NCI-H2029 treated with DMSO at 0.1 percent for 48 hours (cell line): ENCODE data around the gene EPB42.
"Not testable (repeated sequence)": the region's sequence is repeated elsewhere in the genome, so short reads cannot be mapped to it uniquely, and the experiment has no call there.

Source experiments
- DNase-seq: peaks from one replicate; lab custom pipeline; 2025; lab: John Stamatoyannopoulos, UW

The EPB42 gene

DNA sequence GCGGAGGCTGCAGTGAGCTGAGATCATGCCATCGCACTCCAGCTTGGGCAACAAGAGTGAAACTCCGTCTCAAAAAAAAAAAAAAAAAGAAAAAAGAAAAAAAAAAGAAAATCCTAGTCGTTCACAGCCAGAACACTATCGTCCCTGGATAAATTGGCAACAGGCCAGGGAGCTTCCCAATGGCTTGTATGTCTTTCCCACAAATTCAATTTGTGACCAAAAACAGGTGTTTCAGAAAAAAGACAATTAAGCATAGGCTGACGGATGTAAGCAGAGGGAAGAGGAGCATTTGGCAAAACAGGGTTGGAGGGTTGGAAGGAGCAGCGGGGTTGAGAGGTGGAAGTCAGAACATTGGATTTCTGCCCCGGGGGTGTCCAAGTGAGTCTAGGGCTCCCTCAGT, 8.5 kb downstream of the EPB42 start:
- DNase-seq = no peak

DNA sequence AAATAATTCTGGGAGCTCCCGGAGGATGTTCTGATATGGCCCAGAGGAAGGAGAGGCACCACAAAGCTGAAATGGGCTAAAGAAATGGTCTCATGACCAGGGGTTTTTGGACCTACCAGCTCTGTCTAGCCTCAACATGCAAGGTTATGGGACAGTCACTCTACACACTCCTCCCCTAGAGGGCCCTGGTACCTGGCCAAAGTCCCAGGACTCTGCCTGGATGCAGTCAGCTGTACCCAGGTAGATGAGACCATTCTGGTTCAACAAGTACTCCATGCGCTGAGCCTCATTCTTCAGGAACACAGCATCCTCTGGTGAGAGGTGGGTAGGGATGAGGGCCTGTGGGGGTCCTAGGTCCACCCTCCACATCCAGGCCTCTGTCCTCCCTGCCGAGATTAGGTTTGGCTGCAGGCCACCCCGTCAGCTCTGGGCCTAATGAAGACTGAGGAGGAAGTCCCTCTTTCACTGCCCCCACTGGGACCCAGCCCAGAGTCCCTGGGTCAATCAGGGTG, 9.5 kb downstream of the EPB42 start:
- DNase-seq = no peak

DNA sequence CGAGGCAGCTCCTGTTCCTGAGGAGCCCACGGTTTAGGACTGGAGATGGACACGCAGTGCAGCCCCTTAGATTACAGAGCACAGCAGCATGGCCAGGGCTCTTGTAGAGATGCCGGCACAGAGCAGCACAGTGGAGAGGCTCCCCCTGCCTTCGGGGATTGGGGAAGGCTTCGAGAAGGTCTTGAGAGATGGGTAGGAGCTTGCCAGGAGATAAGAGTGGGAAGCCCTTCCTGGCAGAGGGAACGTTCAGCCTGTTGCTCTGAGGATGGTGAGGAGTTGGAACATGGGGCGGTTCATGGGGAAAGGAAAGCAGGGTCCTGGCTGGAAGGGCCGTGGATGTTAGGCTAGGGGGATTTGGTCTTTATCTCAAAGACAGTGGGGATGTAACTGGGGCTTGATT, 10.0 kb downstream of the EPB42 start:
- DNase-seq = no peak

DNA sequence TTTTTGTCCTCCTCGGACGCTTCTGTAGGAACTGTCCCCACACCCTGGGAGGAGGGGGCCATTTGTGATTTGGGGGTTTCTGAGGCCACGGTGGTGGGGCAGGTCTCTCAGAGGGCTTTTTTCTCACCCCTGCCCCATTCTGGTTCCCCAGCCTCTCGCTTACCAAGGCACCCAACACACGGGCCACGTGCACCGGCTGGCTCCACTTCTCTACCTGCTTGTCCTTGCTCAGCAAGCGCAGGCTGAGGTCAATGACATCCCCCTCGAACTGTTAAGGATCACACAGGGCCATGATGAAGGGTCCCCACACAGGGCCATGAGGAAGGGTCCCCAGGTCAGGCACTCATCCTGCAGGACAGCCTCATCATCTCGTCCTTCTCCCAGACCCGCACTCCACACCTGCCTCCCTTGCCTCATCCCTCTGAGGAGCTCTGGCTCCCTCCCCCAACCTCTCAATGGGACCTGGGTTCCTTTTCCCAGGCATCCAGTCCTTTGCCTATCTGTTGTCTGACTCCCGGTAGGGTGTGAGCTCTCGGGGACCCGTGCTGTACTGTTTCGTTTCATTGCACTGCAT, 10.6 kb downstream of the EPB42 start:
- DNase-seq = no peak

DNA sequence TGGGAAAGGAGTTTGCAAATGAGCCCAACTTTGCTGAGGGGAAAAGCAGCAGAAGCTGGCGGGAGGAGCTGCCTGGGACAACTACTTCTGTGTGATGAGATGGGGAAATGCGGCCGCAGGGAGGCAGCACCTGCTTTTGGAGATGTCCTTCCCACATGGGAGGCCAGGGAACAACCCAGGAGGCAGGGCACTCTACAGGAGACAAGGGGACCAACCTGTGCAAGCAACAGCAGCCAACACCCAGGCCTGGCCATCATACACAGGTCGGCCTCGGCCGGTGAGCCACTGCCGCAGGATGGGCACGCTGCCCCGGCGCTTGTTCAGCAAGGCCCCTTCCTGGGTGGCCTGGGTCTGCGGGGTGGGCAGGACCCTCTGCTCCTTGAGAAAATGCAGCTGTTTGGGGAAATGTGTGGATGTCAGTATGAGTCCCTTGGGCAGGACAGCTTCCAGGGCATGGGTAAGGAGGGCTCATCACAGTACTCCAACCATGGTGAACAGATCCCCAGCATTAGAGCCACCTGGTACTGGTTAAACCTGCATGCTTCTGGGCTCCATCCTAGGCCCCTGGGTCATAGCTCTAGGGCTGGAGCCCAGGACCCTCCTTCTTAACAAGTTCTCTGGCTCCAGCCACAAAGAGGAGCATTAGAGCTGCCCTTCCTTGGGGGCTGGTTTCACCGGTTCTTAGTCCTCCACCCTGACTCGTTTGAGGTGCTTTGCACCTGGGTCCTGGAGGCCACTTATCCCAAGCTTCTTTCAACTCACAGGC, 11.6 kb downstream of the EPB42 start:
- no peak for DNase-seq

DNA sequence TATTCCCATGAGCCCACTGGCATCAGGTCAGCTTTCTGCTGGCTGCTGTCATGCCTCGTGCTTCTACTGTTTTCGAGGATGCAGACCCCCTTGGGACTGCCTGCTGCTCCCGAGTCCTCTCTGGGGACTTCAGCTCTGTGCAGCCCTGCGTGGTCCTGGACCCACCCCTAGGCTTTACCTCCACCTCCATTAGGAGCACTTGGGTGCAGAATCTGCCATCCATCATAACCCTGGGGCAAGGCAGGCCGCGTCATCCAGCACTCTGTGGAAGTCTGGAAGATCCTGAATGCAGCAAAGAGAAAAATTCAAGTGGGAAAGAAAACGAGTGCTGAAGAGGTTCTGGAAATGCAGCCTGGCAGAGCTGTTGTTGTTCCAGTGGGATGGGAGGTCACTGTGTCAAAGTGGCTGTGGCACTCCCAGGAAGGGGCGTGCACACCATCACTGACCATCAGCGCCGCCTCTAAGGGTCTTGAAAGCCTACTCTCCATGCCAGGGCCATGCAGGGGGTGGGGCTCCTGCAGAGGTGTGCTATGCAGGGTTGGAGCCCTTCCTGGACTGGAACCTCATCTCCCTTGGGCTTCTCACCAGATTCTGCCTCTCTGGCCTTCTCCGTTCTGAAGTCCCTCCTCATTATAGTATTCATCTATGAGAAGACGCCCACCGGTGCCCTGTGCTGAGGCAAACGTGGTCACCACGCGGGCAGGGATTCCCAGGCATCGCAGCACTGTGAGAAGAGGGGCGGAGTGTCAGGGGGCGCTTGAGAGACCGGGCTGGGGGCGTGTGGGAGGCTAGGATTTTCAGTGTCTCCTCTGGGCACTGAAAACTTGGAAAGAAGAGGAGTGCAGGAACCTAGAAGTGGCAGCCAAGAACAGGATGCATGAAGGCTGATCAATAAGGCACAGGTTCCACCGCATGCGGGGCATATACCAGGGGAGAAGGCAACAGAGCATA, 12.5 kb downstream of the EPB42 start:
- DNase-seq = no peak

DNA sequence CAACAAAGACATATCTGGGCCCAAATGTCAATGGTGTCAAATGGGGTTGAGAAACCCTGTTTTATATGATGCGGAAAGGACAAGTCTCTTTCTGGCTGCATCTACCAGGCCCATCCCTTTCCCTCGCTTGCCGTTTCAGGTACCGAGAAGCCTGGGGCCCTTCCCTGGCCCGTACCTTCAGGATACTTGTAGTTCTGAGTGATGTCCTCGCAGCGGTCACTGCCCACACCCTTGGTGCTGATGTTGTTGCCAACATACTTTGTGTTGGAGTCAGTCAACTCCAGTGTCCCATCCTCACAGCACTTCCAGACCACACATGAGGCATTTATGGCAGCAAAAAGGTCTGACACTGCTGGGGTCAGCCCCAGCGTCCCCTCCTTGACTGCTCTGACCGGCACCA, 13.8 kb downstream of the EPB42 start:
- DNase-seq = no peak

DNA sequence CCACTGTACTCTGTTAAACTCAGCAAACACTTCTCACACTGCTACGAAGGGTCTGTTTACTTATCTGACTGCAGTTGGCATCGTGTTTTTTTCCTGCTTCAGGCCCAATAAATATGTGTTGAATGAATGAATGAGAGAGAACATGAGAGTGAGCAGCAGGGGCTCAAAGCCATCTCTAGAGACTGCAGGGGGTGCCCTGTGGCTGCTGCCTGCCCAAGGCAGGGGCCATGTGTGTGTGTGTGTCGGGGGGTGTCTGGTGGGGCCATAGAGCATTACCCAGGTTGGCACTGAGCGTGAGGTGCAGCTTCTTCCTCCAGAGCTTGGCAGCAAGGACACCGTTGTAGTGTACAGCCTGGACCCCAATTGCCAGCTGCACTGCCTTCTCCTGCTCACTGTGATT, 14.8 kb downstream of the EPB42 start:
- DNase-seq = no peak

DNA sequence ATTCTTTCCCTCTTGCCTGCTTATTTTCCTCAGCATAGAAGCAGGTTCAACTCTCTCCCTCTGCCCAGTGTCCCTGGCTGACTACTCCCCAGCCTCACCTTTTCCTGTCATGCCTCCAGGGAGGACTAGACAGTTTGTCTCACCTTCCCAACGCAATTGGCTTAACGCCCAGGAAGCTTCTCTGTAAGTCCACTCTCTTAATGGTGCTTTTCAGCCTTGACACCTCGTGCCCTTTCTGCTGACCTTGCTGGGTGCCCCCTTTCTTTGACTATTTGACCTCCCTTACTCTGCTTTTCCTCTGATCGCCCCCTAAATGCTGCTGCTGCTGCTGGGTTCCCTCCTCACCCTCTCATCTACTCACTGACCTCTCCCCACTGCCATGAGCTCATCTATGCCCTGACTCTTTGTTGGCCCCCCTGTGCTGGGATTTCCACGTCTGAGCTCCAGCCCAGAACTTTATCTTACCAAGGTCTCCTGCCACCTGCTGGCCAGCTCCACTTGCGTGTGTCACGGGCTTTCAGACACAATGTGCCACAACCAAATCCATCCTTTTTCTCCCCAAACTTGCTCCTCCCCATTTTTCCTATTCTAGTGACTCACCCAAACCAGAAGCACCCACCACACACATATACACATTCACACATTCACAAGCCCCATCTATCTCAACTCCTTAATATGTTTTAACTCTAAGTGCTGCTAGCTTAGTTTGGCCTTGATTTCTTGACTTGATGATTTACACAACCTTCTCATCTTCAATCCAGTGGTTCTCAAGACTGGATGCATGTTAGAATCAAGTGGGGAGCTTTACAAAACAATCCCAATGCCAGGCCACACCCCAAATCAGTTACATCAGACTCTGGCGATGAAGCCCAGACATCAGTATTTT, 16.6 kb downstream of the EPB42 start:
- DNase-seq = no peak

DNA sequence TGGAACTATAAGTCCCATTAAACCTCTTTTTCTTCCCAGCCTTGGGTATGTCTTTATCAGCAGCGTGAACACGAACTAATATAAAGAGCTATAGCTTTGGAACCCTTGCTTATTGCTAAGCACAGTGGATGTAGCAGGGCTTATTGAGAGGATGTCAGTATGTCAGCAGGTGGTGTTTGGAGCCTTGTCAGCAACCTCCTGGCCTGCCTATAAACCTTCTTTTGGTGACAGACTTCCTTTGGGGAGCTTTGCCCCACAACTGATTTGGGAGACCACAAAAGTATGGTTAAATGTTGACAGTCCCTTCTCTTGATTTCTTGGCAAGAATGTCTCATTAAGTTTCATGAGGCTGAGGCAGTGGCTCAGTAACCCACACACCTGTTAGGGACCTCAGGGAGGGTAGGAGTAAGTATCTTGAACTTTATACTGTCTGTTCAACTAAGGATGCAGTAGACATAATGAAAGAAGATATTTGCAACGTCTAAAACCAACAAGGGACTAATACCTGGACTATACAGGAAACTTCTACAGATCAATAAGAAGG, 20.8 kb downstream of the EPB42 start:
- no peak for DNase-seq

DNA sequence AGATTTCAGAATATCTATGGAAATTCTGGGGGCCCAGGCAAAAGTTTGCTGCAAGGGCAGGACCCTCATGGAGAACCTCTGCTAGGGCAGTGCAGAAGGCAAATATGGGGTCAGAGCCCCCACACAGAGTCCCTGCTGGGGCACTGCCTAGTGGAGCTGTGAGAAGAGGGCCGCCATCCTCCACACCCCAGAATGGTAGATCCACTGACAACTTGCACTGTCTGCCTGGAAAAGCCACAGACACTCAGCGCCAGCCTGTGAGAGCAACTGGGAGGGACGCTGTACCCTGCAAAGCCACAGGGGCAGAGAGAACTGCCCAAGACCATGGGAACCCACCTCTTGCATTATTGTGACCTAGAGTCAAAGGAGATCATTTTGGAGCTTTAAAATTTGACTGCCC, 21.8 kb downstream of the EPB42 start:
- no peak for DNase-seq

DNA sequence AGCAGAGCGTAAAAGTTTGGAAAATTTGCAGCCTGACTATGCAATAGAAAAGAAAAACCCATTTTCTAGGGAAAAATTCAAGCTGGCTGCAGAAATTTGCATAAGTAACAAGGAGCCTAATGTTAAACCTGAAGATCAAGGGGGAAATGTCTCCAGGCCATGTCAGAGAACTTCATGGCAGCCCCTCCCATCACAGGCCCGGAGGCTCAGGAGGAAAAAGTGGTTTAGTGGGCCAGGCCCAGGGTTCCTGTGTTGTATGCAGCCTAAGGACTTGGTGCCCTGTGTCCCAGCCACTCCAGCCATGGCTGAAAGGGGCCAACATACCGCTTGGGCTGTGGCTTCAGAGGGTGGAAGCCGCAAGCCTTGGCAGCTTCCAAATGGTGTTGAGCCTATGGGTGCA, 22.3 kb downstream of the EPB42 start:
- DNase-seq = not testable (repeated sequence)

DNA sequence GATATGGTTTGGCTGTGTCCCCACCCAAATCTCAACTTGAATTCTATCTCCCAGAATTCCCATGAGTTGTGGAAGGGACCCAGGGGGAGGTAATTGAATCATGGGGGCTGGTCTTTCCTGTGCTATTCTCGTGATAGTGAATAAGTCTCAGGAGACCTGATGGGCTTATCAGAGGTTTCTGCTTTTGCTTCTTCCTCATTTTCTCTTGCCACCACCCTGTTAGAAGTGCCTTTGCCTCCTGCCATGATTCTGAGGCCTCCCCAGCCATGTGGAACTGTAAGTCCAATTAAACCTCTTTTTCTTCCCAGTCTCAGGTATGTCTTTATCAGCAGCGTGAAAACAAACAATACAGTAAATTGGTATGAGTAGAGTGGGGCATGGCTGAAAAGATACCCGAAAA, 23.0 kb downstream of the EPB42 start:
- DNase-seq = not testable (repeated sequence)

DNA sequence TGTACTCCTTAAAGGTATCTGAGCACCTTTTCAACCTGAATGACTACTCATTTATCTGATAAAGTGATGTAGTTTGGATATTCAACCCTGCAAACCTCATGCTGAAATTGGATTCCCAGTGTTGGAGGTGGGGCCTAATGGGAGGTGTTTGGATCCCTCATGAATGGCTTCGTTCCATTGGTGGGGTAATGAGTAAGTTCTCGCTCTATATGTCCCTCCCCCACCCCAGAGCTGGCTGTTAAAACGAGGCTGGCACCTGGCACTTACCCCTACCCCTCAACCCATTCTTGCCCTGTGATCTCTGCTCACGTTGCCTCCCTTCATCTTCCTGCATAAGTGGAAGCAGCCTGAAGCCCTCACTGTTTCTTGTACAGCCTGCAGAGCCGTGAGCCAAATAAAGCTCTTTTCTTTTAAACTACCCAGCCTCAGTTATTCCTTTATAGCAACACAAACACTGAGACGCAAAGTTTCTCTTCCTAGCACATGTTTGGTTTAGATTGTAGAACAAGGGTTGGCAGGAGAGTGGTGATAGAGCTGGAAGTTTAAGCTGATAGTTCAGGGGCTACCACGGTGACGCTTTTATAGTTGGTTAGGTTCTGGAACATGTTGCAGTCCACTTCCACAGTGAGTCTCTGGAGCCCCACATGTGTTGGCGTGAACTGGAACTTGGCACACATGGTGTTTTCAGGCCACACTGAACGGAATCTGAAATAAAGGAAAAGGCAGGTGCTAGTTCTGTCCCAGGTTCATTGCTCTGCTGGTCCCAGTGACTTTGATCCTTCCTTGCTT, 23.9 kb downstream of the EPB42 start:
- DNase-seq = no peak

DNA sequence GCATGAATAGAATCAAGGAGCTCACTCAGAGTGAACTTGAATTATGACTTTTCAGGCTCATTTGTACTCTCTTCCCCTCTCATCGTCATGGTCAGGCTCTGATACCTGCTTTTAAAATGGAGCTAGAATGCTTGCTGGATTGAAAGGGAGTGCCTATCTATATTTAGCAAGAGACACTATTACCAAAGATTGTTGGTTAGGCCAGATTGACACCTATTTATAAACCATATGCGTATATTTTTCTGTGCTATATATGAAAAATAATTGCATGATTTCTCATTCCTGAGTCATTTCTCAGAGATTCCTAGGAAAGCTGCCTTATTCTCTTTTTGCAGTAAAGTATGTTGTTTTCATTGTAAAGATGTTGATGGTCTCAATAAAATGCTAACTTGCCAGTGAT, 26.0 kb downstream of the EPB42 start:
- DNase-seq = no peak

DNA sequence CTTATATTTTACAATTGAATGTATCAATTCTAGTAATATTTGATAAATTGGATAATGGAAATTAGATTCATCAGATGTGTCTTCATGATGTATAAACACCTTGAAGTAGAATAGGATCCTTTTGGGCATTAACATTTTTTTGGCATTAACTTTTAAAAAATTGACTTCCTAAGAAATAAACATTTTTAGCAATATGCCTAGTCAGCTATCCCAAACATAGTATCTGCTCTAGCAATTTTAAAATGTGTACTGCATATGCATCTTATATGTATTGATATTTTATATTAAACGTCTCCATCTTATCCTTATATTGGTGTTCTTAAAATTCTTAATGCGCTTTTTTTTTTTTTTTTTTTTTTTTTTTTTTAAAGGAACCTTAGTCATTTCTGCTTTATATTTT, 27.1 kb downstream of the EPB42 start:
- no peak for DNase-seq

DNA sequence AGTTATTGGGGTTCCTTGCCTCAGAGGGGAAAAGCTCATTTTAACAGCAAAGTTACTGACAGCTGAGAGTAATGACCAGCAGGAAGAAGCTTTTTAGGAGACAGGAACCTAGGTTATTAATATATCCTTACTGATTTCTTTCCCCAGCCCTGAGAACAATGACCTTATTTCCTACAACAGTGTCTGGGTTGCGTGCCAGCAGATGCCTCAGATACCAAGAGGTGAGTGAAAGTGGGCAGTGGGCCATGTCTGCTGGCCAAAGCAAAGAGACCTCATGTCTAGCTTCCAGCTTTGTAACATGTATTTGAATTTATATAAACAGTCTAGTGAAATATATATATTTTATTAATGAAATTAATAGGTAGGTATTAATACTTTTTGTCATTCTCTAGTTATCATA, 30.6 kb downstream of the EPB42 start:
- no peak for DNase-seq

DNA sequence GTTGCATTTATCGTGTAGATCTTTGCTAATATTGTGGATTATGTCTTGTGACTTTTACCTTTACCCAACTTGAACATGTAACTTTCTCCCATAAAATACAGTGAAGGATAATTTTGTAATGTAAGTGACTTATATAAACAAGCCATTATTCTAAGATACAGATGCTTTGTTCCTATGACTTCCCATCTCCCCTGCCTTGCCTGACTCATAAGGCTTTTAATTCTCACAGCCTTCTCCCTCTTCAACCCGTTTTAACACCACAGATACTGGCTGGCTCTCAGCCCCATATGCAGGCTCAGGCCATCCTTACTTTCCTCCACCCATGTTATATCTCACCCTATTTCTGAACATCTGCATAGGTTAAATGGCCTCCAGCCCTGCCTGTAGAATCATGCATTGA, 31.5 kb downstream of the EPB42 start:
- no peak for DNase-seq

DNA sequence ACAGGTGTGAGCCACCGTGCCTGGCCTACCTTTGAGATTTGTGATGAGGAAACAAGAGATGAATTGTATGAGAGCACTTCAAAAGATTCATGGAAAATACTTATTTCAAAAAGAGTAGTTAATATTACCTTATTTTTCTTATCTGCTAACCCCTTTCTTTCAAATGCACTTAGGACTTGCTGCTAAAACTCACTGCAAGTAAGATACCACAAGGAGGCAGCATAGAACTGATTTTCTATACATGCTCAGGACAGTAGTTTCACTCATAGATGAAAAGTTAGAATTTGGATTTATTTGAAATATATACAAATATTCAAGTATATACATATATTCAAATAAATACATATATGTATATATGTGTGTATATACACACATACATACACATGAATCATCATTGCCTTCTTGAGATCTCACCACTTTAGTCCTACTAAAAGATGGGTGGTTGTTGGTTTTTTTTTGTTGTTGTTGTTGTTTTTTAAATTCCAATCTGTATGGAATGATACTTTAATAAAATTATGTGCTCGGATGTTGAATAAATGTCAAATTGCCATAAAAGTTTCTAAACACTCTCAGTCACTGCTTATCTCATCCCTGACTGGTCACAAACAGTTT, 33.2 kb downstream of the EPB42 start:
- DNase-seq = no peak

DNA sequence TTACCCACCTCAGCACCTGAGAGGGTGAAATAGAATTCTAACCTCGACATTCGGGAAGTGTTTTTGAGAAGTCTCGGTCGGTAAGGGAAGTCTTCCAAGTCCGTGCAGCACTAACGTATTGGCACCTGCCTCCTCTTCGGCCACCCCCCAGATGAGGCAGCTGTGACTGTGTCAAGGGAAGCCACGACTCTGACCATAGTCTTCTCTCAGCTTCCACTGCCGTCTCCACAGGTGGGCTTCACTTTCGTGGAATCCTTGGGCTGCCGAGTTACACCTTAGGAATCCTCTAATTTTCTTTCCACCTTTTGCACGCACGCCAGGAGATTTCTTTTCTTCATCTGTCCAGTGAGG, 34.8 kb downstream of the EPB42 start:
- no peak for DNase-seq
